Activated B cell treated with CpG ODN at 0.5 μM for 24 hours (primary cell): Measurements from ENCODE around the gene SPIN1. TPM values are rescaled to one million over a fixed set of nuclear protein-coding genes. Genes with fewer than 3 reads are reported as not detected.
A peak's percentile ranks its signal among the peaks of the same experiment; 100 is the strongest.

Source experiments
- ATAC-seq: fragments of 200-7000 bp; cut with Tn5 transposase; one replicate; pipeline ENCODE4 v1.10.0; 2021; ENCODE audit warnings: low read depth, mild to moderate bottlenecking, moderate library complexity
- CTCF ChIA-PET: fragments of 350-600 bp; sonication (Branson Sonifier 250); formaldehyde crosslinking; loops from one replicate; lab custom pipeline; 2021; ENCODE audit warnings: antibody characterized with exemption; lab: Charles Lee
- POLR2A ChIA-PET: fragments of 350-600 bp; sonication (Branson Sonifier 250); formaldehyde crosslinking; loops from one replicate; lab custom pipeline; 2021; ENCODE audit warnings: antibody characterized with exemption; lab: Charles Lee
- DNase-seq: peaks from one replicate; pipeline ENCODE4 v3.0.0; 2022
- H3K27ac Mint-ChIP-seq: one replicate; pipeline ENCODE4 v1.8.0; 2020; ENCODE audit warnings: mixed read lengths
- H3K27me3 Mint-ChIP-seq: one replicate; pipeline ENCODE4 v1.8.0; 2021; ENCODE audit warnings: mixed read lengths
- H3K36me3 Mint-ChIP-seq: one replicate; pipeline ENCODE4 v1.8.0; 2021; ENCODE audit warnings: low read depth, mixed read lengths
- H3K4me1 Mint-ChIP-seq: one replicate; pipeline ENCODE4 v1.8.0; 2021; ENCODE audit warnings: mixed read lengths
- H3K4me3 Mint-ChIP-seq: one replicate; pipeline ENCODE4 v1.8.0; 2020; ENCODE audit warnings: mild to moderate bottlenecking, mixed read lengths
- H3K9me3 Mint-ChIP-seq: one replicate; pipeline ENCODE4 v1.8.0; 2020; ENCODE audit warnings: mixed read lengths
- intact Hi-C: fragments of 100-400 bp; cut with micrococcal nuclease; formaldehyde crosslinking; loops from one replicate; pipeline ENCODE4 v1.15.1; 2024
- total RNA-seq: library from RNA; stranded (reverse); gene quantifications from 2 replicates; pipeline ENCODE4 v1.2.3, GENCODE V29; 2022
- TF ChIP-seq, protein P1 (sequence below): fragments of 200-600 bp; IDR thresholded peaks from one replicate; pipeline ENCODE4 v1.8.0; 2022; ENCODE audit warnings: antibody characterized with exemption, mild to moderate bottlenecking

SPIN1 gene
- total RNA-seq, 1 donor from 2014 or later, result 20.7 TPM

DNA sequence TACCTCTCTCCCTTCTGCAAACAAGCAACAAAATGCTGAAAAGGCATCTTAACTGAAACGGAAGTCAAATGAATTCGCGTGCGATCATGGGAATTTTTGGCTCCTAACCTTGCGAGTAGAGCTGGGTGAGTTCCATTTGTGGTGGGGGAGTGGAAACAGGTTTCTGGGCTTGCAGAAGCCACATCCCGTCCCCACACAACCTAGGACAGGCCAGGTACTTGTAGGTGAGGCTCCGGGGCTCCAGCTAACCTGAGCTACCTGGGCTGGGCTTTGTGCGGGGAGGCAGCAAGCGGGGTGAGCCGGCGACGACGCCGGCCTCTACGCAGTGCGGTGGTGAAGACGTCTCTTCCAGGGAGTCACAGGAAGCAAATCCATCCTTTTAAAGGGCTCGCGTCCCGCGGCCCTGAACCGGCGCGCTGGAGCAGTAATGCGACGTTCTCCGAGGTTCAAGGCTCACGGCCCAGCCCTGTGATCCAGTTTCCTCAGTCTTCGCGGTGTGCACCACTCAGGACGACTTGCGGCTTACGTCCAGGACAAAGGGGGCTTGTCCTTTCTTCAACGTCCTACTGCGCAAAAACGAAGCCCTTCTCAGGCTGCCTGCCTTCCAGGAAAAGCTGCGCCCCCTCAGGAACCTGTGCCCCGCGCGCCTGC is 567 bp upstream of the SPIN1 start:
- Mint-ChIP-seq H3K27me3 (no peaks in the 10 kb centered on the region), H3K27ac (peak overlapping the region; percentile 76), H3K9me3 (no peaks in the 10 kb centered on the region), H3K36me3 (peaks cover 2% of the 10 kb centered on the region), H3K4me1 (peaks cover 26% of the 10 kb centered on the region), H3K4me3 (peak overlapping the region; percentile 86)
- ATAC-seq (peak; percentile 1), DNase-seq (no peak)
- CTCF ChIA-PET, result no interaction called here
- POLR2A ChIA-PET, result no interaction called here
- TF ChIP-seq, protein P1, sequence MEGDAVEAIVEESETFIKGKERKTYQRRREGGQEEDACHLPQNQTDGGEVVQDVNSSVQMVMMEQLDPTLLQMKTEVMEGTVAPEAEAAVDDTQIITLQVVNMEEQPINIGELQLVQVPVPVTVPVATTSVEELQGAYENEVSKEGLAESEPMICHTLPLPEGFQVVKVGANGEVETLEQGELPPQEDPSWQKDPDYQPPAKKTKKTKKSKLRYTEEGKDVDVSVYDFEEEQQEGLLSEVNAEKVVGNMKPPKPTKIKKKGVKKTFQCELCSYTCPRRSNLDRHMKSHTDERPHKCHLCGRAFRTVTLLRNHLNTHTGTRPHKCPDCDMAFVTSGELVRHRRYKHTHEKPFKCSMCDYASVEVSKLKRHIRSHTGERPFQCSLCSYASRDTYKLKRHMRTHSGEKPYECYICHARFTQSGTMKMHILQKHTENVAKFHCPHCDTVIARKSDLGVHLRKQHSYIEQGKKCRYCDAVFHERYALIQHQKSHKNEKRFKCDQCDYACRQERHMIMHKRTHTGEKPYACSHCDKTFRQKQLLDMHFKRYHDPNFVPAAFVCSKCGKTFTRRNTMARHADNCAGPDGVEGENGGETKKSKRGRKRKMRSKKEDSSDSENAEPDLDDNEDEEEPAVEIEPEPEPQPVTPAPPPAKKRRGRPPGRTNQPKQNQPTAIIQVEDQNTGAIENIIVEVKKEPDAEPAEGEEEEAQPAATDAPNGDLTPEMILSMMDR, result no peak
- intact Hi-C loops, result loop anchor here (1.0 to 5.0 kb wide), 2 partner anchors 413 to 1440 kb away; partner anchors contain the start of genes CDK20 and GAS1

DNA sequence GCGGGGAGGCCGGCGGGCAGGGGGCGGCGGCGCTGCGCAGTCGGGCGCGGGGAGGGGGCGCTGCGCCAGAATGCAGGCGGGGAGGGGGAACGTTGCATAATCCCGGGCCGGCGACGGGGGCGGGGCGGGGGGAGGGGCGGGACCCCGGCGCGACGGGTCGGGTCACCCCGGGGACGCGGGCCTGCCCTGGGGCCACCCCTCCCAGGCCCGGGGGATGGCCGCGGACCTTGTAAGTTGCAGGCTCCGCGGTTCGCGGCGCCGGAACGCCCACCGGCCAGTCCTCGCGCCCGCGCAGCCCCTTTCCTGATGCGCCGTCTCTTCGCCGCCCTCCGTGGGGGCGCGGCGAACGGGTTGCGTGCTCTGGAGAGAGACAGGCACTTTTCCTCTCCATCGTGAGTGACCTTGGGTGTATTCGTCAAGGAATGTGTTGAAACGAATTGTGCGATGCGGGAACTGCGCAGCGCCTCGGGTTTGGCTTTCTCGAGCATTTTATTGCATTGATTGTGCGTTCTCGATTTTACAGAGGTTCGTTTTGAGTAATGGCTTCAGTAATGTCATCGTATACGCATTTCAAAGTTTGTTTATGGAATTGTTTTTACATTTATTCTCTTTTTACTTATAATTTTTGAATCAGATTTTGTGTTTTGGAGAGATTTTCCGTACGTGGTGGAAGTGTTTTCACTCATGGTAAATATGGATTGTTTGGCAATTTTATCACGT is 802 bp downstream of the SPIN1 start:
- peaks cover 26% of the 10 kb centered on the region for H3K4me1 Mint-ChIP-seq
- CTCF ChIA-PET, result no interaction called here
- intact Hi-C loops, result loop anchor here (1.0 to 5.0 kb wide), 2 partner anchors 415 to 1442 kb away; partner anchors contain the start of genes CDK20 and GAS1
- peak overlapping the region; percentile 90 for H3K4me3 Mint-ChIP-seq
- H3K27ac Mint-ChIP-seq, result peak overlapping the region; percentile 84
- TF ChIP-seq, protein P1, result no peak
- peaks cover 2% of the 10 kb centered on the region for H3K36me3 Mint-ChIP-seq
- POLR2A ChIA-PET, result no interaction called here
- H3K9me3 Mint-ChIP-seq, result no peaks in the 10 kb centered on the region
- DNase-seq (peak; percentile 56), ATAC-seq (peak; percentile 26)
- no peaks in the 10 kb centered on the region for H3K27me3 Mint-ChIP-seq

DNA sequence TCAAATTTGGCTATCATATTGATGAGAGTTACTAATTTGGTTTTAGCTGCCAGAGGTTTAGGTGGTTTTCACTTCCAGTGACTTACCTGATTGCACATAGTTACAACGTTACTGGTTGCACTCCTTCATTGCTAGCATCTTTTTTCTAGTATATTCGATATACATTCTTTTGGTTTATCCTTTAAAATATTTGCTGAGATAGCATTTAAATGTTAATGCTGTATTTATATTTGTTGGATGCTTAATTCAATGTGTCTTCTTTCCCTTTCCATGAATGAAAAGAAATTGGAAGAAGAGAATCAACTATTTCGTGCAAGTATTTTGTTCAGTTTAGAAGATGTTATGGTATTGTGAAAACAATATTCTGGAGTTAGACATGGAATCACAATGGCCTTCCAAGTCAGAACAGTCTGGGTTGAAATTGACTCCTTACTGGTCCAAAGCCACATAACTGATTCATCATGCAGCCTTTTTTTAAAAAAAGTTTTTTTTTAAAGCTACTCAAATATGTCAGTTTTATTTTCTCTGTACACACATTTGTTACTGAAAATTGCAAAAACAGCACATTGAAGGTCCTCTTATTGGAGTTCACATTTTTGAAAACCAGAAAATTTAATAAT is 2.2 kb downstream of the SPIN1 start:
- Mint-ChIP-seq H3K27ac (no peak overlapping the region), H3K4me1 (peaks cover 26% of the 10 kb centered on the region), H3K4me3 (no peak overlapping the region), H3K27me3 (no peaks in the 10 kb centered on the region), H3K9me3 (no peaks in the 10 kb centered on the region), H3K36me3 (peaks cover 5% of the 10 kb centered on the region)
- TF ChIP-seq, protein P1, result no peak
- ChIA-PET POLR2A (no interaction called here), CTCF (no interaction called here)
- ATAC-seq, result no peak
- intact Hi-C loops, result no loop called here
- no peak for DNase-seq

DNA sequence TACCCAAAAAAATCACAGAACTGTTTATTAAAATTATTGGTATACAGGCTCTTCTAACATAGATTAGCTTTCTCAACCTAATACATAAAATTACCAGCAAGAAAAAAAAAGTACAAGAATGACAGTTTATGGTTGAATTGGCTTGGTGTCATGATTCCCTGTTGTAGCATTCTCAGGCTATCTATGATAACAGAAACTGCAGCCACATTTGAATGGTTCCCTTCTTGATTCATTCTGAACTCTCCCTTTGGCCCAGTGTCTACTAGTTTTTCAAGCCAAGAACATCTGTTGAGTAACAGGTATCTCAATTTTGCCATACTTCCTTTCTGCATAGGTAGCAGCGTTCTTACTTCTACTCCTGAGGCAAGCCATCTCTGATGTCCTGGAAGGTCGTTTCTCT is 3.0 kb downstream of the SPIN1 start:
- no peak for DNase-seq
- CTCF ChIA-PET, result no interaction called here
- POLR2A ChIA-PET, result no interaction called here
- ATAC-seq, result no peak
- no peaks in the 10 kb centered on the region for H3K27me3 Mint-ChIP-seq
- peaks cover 26% of the 10 kb centered on the region for H3K4me1 Mint-ChIP-seq
- TF ChIP-seq, protein P1, result no peak
- intact Hi-C loops, result no loop called here
- peaks cover 5% of the 10 kb centered on the region for H3K36me3 Mint-ChIP-seq
- no peaks in the 10 kb centered on the region for H3K9me3 Mint-ChIP-seq
- no peak overlapping the region for H3K4me3 Mint-ChIP-seq
- no peak overlapping the region for H3K27ac Mint-ChIP-seq

DNA sequence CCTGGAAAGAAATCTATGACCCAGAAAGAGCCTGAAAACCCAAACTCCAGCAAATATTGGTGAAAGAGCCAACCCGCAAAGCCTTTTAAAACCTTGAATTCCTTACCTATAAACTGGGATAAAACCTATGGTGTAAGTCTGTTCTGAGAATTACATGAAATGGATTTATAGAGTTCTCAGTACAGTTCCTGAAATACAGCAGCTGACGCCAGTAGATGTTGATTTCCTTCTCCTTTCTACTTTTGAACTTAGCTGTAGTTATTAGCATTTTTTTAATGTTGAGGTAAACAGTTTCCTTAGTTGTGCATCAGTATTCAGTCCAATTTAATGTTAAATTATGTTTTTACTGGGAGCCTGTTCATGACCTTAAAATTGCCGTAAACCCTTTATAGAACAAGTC is 3.7 kb downstream of the SPIN1 start:
- no peak for ATAC-seq
- Mint-ChIP-seq H3K4me3 (no peak overlapping the region), H3K27ac (no peak overlapping the region), H3K9me3 (no peaks in the 10 kb centered on the region), H3K4me1 (peaks cover 26% of the 10 kb centered on the region), H3K27me3 (no peaks in the 10 kb centered on the region), H3K36me3 (peaks cover 5% of the 10 kb centered on the region)
- CTCF ChIA-PET, result no interaction called here
- TF ChIP-seq, protein P1, result no peak
- POLR2A ChIA-PET, result no interaction called here
- DNase-seq, result no peak
- intact Hi-C loops, result no loop called here
